Suprapubic skin (tissue), 4 donors: ENCODE measurements around the gene EEF1AKMT3. TPM values are rescaled to one million over a fixed set of nuclear protein-coding genes. Genes with fewer than 3 reads are reported as not detected.

Source experiments
- DNase-seq, 2 donors: peaks; one replicate each; pipeline ENCODE4 v3.0.0-alpha.2; 2019; ENCODE audit warnings: low spot score in 2 of 2
- H3K27ac ChIP-seq: fragments of 200-600 bp; sonication (generic); one replicate; pipeline ENCODE4 v1.5.1; 2019
- H3K27me3 ChIP-seq: fragments of 200-600 bp; sonication (generic); one replicate; pipeline ENCODE4 v1.5.1; 2019
- H3K36me3 ChIP-seq: fragments of 200-600 bp; sonication (generic); one replicate; pipeline ENCODE4 v1.5.1; 2019
- H3K4me1 ChIP-seq: fragments of 200-600 bp; sonication (generic); one replicate; pipeline ENCODE4 v1.5.1; 2019
- H3K4me3 ChIP-seq: fragments of 200-600 bp; sonication (generic); one replicate; pipeline ENCODE4 v1.5.1; 2019; ENCODE audit warnings: mild to moderate bottlenecking
- H3K9me3 ChIP-seq: fragments of 200-600 bp; sonication (generic); one replicate; pipeline ENCODE4 v1.5.1; 2019
- CTCF ChIP-seq, 2 donors: fragments of 200-600 bp in 1 of 2; fragments of 450-650 bp in 1 of 2; sonication (generic) in 1 of 2; IDR thresholded peaks; one replicate each; pipeline ENCODE4 v1.5.1; 2016 to 2019; ENCODE audit warnings: antibody characterized with exemption in 2 of 2, mild to moderate bottlenecking in 1 of 2, moderate library complexity in 1 of 2
- EP300 ChIP-seq: sonication (generic); formaldehyde crosslinking; IDR thresholded peaks from one replicate; pipeline ENCODE4 v1.6.1; 2017; ENCODE audit warnings: antibody characterized with exemption
- POLR2A ChIP-seq, 2 donors: fragments of 450-650 bp; IDR thresholded peaks; one replicate each; pipeline ENCODE4 v1.6.1; 2017; ENCODE audit warnings: antibody characterized with exemption in 2 of 2, mild to moderate bottlenecking in 2 of 2, moderate library complexity in 2 of 2
- POLR2AphosphoS5 ChIP-seq, 3 donors: sonication (generic); formaldehyde crosslinking; IDR thresholded peaks; one replicate each; pipeline ENCODE4 v1.6.1; 2017; ENCODE audit warnings: antibody characterized with exemption in 3 of 3
- WGBS: methylation state at CpG from one replicate; pipeline ENCODE4 v1.1.5; 2018; 5-methylcytosine and 5-hydroxymethylcytosine counted together
- total RNA-seq, 4 donors: library from RNA; depleted of rRNA; stranded (reverse); fragments of >200 nt; gene quantifications; one replicate each; pipeline ENCODE4 v1.1.0, GENCODE V29; 2016

The EEF1AKMT3 gene
- total RNA-seq, 4 donors from 2014 or later, result 8.7 to 13.7 (median 11.3) TPM

- 70% methylated on average over 9 of the region's 11 CpGs for WGBS
- Histone ChIP-seq H3K27ac (no peak overlapping the region), H3K9me3 (no peaks in the 10 kb centered on the region), H3K4me1 (peaks cover 27% of the 10 kb centered on the region), H3K36me3 (no peaks in the 10 kb centered on the region), H3K4me3 (no peak overlapping the region), H3K27me3 (peaks cover 43% of the 10 kb centered on the region)
- no peak for TF ChIP-seq POLR2A (IDR thresholded peaks at IDR 0.05)
- TF ChIP-seq EP300, result no peak
- TF ChIP-seq CTCF (IDR thresholded peaks at IDR 0.05), result no peak
- no peak for DNase-seq
Measured at GRCh38 chr12:57732726-57733593, 39.5 kb upstream of the EEF1AKMT3 start.

GRCh38 chr12:57733928-57734327 is 38.5 kb upstream of the EEF1AKMT3 start:
- peaks cover 52% of the 10 kb centered on the region for H3K27me3 ChIP-seq
- H3K36me3 ChIP-seq, result no peaks in the 10 kb centered on the region
- 87% methylated on average over 6 of the region's 6 CpGs for WGBS

GRCh38 chr12:57734591-57734990 is 37.8 kb upstream of the EEF1AKMT3 start:
- Histone ChIP-seq H3K27ac (no peak overlapping the region), H3K4me1 (peaks cover 37% of the 10 kb centered on the region), H3K36me3 (no peaks in the 10 kb centered on the region), H3K9me3 (no peaks in the 10 kb centered on the region), H3K27me3 (peaks cover 59% of the 10 kb centered on the region), H3K4me3 (no peak overlapping the region)
- peak in 1 of 2 donors; percentile 19 for DNase-seq
- WGBS, result 70% methylated on average over 4 of the region's 4 CpGs
- TF ChIP-seq POLR2AphosphoS5 (IDR thresholded peaks at IDR 0.05) (no peak), CTCF (IDR thresholded peaks at IDR 0.05) (no peak), EP300 (no peak)

More at GRCh38 chr12:57733928-57734327, 38.5 kb upstream of the EEF1AKMT3 start:
- Histone ChIP-seq H3K27ac (no peak overlapping the region), H3K4me1 (peaks cover 34% of the 10 kb centered on the region), H3K4me3 (no peak overlapping the region), H3K9me3 (no peaks in the 10 kb centered on the region)
- DNase-seq, result peak in 1 of 2 donors; percentile 50
- TF ChIP-seq CTCF (IDR thresholded peaks at IDR 0.05) (no peak), EP300 (no peak), POLR2AphosphoS5 (IDR thresholded peaks at IDR 0.05) (no peak), POLR2A (IDR thresholded peaks at IDR 0.05) (no peak)

- peak in 1 of 2 donors; percentile 57 for DNase-seq
- 46% methylated on average over 5 of the region's 8 CpGs for WGBS
- Histone ChIP-seq H3K27me3 (peaks cover 66% of the 10 kb centered on the region), H3K4me3 (no peak overlapping the region), H3K9me3 (no peaks in the 10 kb centered on the region), H3K4me1 (peaks cover 37% of the 10 kb centered on the region), H3K36me3 (no peaks in the 10 kb centered on the region), H3K27ac (no peak overlapping the region)
- TF ChIP-seq POLR2A (IDR thresholded peaks at IDR 0.05) (no peak), EP300 (no peak), CTCF (IDR thresholded peaks at IDR 0.05) (no peak), POLR2AphosphoS5 (IDR thresholded peaks at IDR 0.05) (no peak)
Measured at GRCh38 chr12:57735198-57735855, 37.1 kb upstream of the EEF1AKMT3 start.
